Choroid plexus epithelial cell (primary cell): ENCODE results near the gene CTAGE9.

Experiments used
- DNase-seq: peaks from one replicate; pipeline ENCODE4 v3.0.0-alpha.2; 2010; ENCODE audit warnings: low read depth
- H3K4me3 ChIP-seq: 2 replicates; pipeline ENCODE4 v1.5.1; 2011; ENCODE audit warnings: low read depth, mild to moderate bottlenecking, control low read depth, low read length, moderate library complexity
- TF ChIP-seq, protein P1 (sequence below): conservative IDR thresholded peaks from 2 replicates; pipeline ENCODE4 v1.5.1; 2011; ENCODE audit warnings: low read depth, mild to moderate bottlenecking, control low read depth, inconsistent platforms, low read length, moderate library complexity

Gene CTAGE9

DNA sequence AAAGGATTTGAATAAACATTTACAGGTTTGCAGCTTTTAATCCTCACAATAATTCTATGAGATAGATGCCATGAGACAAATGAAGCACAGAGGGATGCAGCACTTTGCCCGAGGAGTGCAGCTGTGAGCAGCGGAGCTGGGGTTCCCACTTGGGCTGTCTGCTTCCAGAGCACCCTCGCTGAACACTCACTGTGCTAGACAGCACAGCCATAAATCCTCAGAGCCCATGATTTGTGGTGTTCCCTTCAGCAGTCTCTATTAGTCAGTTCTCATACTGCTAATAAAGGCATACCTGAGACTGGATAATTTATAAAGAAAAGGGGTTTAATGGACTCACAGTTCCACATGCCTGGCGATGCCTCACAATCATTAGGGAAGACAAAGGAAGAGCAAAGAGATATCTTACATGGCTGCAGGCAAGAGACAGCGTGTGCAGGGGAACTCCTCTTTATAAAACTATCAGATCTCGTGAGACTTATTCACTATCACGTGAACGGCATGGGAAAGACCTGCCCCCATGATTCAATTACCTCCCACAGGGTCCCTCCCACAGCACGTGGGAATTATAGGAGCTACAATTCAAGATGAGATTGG is 25.3 kb upstream of the CTAGE9 start:
- H3K4me3 ChIP-seq: no peak overlapping the region
- TF ChIP-seq, protein P1, sequence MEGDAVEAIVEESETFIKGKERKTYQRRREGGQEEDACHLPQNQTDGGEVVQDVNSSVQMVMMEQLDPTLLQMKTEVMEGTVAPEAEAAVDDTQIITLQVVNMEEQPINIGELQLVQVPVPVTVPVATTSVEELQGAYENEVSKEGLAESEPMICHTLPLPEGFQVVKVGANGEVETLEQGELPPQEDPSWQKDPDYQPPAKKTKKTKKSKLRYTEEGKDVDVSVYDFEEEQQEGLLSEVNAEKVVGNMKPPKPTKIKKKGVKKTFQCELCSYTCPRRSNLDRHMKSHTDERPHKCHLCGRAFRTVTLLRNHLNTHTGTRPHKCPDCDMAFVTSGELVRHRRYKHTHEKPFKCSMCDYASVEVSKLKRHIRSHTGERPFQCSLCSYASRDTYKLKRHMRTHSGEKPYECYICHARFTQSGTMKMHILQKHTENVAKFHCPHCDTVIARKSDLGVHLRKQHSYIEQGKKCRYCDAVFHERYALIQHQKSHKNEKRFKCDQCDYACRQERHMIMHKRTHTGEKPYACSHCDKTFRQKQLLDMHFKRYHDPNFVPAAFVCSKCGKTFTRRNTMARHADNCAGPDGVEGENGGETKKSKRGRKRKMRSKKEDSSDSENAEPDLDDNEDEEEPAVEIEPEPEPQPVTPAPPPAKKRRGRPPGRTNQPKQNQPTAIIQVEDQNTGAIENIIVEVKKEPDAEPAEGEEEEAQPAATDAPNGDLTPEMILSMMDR: no peak
- DNase-seq: no peak

- H3K4me3 ChIP-seq: peak overlapping the region; percentile 19
- peak; percentile 79 for DNase-seq
Measured at GRCh38 chr6:131733376-131734016, 22.7 kb upstream of the CTAGE9 start.

DNA sequence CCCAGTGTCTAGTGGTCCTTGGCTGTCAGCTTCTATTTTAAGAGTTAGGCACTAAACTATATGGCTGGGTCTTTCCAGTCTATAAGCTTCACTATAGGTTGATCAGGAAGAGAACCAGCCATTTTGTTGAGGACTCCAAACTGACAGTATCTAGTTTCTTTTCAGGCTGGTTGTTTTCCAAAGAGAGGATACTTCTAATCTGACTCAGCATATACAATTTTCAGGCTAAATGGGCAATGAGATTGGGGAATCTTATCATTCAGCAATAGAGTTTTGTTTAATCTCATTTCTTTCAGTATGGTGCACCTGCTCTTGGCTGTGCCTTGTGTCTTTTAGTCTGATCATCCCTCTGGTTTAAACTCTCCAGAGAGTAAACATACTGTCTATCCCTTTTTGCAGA is 20.4 kb upstream of the CTAGE9 start:
- H3K4me3 ChIP-seq: no peak overlapping the region
- TF ChIP-seq, protein P1: no peak
- DNase-seq: no peak

More at GRCh38 chr6:131733376-131734016, 22.7 kb upstream of the CTAGE9 start:
- TF ChIP-seq, protein P1: no peak

- H3K4me3 ChIP-seq: no peak overlapping the region
- TF ChIP-seq, protein P1: no peak
- no peak for DNase-seq
Measured at GRCh38 chr6:131730264-131730663, 19.4 kb upstream of the CTAGE9 start.

DNA sequence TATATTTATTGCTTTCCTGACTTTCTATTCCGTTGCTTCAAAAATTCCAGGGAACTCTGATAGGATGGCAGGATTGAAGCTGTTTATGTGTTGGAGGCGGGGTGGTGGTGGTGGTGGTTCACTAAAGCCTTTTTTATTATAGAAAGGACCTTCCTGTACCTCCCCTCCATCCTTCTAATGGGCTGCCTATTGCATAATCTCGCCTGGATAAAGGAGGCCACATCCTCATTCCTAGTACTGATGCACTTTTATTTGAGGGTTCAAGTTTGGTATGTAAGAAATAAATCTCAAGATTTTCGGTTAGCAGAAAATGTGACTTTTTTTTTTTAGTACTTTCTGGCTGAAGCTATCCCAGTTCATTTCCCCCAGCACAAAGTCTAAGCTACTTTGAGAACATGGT is 18.7 kb upstream of the CTAGE9 start:
- H3K4me3 ChIP-seq: no peak overlapping the region
- TF ChIP-seq, protein P1: no peak
- DNase-seq: no peak

DNA sequence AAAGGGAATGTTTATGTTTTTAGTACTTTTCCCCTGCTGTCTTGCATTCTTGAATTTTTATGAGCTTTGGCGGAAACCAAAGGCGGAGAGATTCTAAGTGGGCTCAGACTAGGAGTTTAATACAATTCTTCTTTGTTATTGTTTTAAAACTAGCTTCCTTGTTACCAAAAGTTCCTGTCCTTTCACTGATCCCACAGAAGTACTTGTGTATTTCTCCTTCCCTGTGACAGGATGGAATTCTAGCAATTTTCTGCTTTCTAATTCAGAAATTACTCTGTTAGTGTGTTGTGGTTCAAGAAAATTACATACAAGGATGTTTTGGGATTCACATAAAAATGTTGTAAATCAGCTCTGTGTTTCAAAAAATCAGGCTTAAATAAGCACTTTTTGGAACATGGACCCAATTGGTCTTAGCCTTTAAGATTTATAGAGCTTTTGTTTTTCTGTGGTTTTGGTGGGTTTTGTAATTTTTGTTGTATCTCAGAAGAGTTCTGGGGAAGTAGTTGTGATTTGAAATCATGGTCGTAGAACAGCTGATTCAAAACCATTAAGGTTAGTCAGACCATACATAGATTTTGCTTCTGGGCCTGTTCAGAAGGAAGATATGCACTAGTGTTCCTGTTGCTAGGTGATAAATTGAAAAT is 17.6 kb upstream of the CTAGE9 start:
- H3K4me3 ChIP-seq: no peak overlapping the region
- TF ChIP-seq, protein P1: no peak
- DNase-seq: no peak

- TF ChIP-seq, protein P1: no peak
- no peak overlapping the region for H3K4me3 ChIP-seq
- DNase-seq: no peak
Measured at GRCh38 chr6:131727868-131728267, 17.1 kb upstream of the CTAGE9 start.
